ENCODE data around the gene ZNF576. TPM values are rescaled to one million over a fixed set of nuclear protein-coding genes. Genes with fewer than 3 reads are reported as not detected.

The ZNF576 gene
- total RNA-seq, 1 donor from 2014 or later, result 6.2 TPM

DNA sequence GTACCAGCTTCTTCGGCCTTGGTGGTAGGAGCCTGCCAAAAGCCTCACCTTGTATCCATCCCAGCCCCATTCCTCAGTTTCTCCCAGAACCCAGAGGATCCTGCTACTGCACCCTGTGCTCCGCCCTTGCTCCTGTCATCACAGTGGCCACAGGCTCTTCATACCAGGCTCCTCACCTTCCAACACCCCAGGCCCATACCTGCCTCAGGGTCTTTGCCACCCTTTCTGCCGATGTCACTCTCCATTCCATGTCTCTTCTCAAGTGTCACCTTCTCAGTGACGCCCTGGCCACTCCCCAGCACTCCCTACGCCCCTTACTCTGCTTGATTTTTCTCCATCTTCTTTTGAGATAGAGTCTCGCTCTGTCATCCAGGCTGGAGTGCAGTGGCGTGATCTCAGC, 13.5 kb downstream of the ZNF576 start:
- H3K36me3 ChIP-seq (ENCODE audit: control insufficient read depth, insufficient read depth, low read length), result no peaks in the 10 kb centered on the region
- no peak overlapping the region for H3K4me3 ChIP-seq (ENCODE audit: low read depth, low read length)
- DNase-seq (ENCODE audit: low read depth), result no peak
- no peaks in the 10 kb centered on the region for H3K27me3 ChIP-seq (ENCODE audit: control insufficient read depth, insufficient read depth, low read length)
- no peak for TF ChIP-seq CTCF (IDR thresholded peaks at IDR 0.05; ENCODE audit: insufficient read depth, low read length, poor library complexity, severe bottlenecking)

GRCh38 chr19:43610493-43610892, 14.1 kb downstream of the ZNF576 start:
- H3K36me3 ChIP-seq (ENCODE audit: control insufficient read depth, insufficient read depth, low read length), result no peaks in the 10 kb centered on the region
- no peak overlapping the region for H3K4me3 ChIP-seq (ENCODE audit: low read depth, low read length)
- no peak for TF ChIP-seq CTCF (IDR thresholded peaks at IDR 0.05; ENCODE audit: insufficient read depth, low read length, poor library complexity, severe bottlenecking)
- H3K27me3 ChIP-seq (ENCODE audit: control insufficient read depth, insufficient read depth, low read length), result no peaks in the 10 kb centered on the region
- DNase-seq (ENCODE audit: low read depth), result no peak

DNA sequence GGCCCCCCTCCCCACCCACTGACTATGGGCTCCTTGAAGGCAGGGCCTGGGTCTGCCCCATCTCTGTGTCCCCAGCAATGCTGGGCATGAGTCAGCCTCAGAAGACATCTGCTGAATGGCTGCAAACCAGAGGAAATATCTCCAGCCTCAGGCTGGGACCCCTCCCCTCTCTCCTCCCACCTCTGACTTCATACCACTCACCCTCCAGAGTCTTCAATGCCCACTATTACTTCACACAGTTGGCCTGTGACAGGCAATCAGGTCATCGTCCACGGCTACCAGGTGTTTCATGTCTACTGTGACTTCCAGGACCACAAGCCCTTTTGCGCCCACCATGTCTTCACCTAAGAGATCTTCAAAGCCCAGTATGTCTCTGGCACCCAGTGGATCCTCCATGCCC, 15.4 kb downstream of the ZNF576 start, which contains the start of gene SRRM5:
Gene SRRM5, plus strand, starts transcription at position 301 of the 400 bp plus-strand sequence. Its CDS starts 34 bp downstream, at position 335.
- DNase-seq (ENCODE audit: low read depth), result no peak
- no peak for TF ChIP-seq CTCF (IDR thresholded peaks at IDR 0.05; ENCODE audit: insufficient read depth, low read length, poor library complexity, severe bottlenecking)
- no peaks in the 10 kb centered on the region for H3K27me3 ChIP-seq (ENCODE audit: control insufficient read depth, insufficient read depth, low read length)
- H3K36me3 ChIP-seq (ENCODE audit: control insufficient read depth, insufficient read depth, low read length), result no peaks in the 10 kb centered on the region
- no peak within 1 kb of the TSS for H3K4me3 ChIP-seq (ENCODE audit: low read depth, low read length)

DNA sequence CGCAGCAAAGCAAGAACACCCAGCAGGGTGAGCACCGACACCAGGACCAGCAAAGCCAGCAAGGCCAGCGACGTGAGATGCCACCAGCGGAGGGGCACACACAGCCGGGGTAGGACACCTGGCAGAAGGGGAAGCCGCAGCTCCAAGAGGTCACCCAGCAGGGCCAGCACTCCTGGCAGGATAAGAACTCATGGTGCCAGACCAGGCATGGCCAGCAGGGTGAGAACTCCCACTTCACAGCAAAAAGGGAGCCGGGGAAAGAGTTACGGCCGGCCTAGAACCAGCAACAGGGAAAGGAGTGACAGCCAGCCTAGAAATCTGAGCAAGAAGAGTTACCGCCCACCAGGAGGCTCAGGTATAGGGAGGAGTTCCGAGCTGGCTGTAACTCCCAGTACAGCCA, 16.0 kb downstream of the ZNF576 start:
- Histone ChIP-seq H3K36me3 (ENCODE audit: control insufficient read depth, insufficient read depth, low read length) (no peaks in the 10 kb centered on the region), H3K4me3 (ENCODE audit: low read depth, low read length) (no peak overlapping the region), H3K27me3 (ENCODE audit: control insufficient read depth, insufficient read depth, low read length) (no peaks in the 10 kb centered on the region)
- no peak for TF ChIP-seq CTCF (IDR thresholded peaks at IDR 0.05; ENCODE audit: insufficient read depth, low read length, poor library complexity, severe bottlenecking)
- no peak for DNase-seq (ENCODE audit: low read depth)

DNA sequence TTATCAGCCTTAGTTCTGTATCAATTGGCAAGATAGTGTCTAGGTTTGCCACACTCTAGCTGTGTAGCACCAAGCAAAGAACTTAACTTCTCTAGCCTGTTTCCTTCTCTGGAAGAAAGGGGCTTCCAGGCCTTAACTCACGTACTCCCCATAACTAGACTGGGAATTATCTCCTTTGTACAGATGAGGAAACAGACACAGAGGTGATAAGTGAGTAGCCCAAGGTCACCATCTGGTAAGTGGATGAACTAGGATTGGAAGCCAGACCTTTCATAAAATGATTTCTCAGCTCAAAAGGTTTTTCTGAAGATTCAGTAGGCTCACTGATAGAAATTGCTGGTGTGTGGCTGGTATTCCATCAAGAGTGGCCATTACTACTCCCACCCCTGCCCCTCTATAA, 19.9 kb downstream of the ZNF576 start:
- H3K36me3 ChIP-seq (ENCODE audit: control insufficient read depth, insufficient read depth, low read length), result no peaks in the 10 kb centered on the region
- H3K4me3 ChIP-seq (ENCODE audit: low read depth, low read length), result no peak overlapping the region
- H3K27me3 ChIP-seq (ENCODE audit: control insufficient read depth, insufficient read depth, low read length), result no peaks in the 10 kb centered on the region
- TF ChIP-seq CTCF (IDR thresholded peaks at IDR 0.05; ENCODE audit: insufficient read depth, low read length, poor library complexity, severe bottlenecking), result no peak
- DNase-seq (ENCODE audit: low read depth), result no peak

GRCh38 chr19:43616954-43617353, 20.6 kb downstream of the ZNF576 start:
- no peak for DNase-seq (ENCODE audit: low read depth)
- Histone ChIP-seq H3K4me3 (ENCODE audit: low read depth, low read length) (no peak overlapping the region), H3K27me3 (ENCODE audit: control insufficient read depth, insufficient read depth, low read length) (no peaks in the 10 kb centered on the region), H3K36me3 (ENCODE audit: control insufficient read depth, insufficient read depth, low read length) (no peaks in the 10 kb centered on the region)
- TF ChIP-seq CTCF (IDR thresholded peaks at IDR 0.05; ENCODE audit: insufficient read depth, low read length, poor library complexity, severe bottlenecking), result no peak

Data from kidney epithelial cell (primary cell).